Kidney (tissue), 14 donors: Measurements from ENCODE around the gene TMEM47. TPM values are rescaled to one million over a fixed set of nuclear protein-coding genes. Genes with fewer than 3 reads are reported as not detected.
A peak's percentile ranks its signal among the peaks of the same experiment; 100 is the strongest.

Experiments used
- DNase-seq, 5 donors: peaks; one replicate each; pipeline ENCODE4 v3.0.0-alpha.2; 2013 to 2020
- FAIRE-seq: peaks from 2 replicates; lab custom pipeline; 2012; peaks lifted over from hg19 to GRCh38; lab: Jason Lieb, UNC
- H3K27ac ChIP-seq, 2 donors: one replicate each; pipeline ENCODE4 v1.7.0; 2013; ENCODE audit warnings: low read depth in 2 of 2, low read length in 2 of 2, inconsistent platforms in 1 of 2
- H3K27me3 ChIP-seq: one replicate; pipeline ENCODE4 v1.7.1; 2013; ENCODE audit warnings: low read length, inconsistent platforms; ENCODE audit not compliant: control insufficient read depth, insufficient read depth
- H3K36me3 ChIP-seq, 3 donors: one replicate each; pipeline versions ENCODE4 v1.7.0 to v1.7.1; 2013; ENCODE audit warnings: low read length in 3 of 3, control low read depth in 1 of 3, inconsistent platforms in 1 of 3; ENCODE audit not compliant: insufficient read depth in 3 of 3, control insufficient read depth in 2 of 3
- H3K4me1 ChIP-seq, 3 donors: one replicate each; pipeline versions ENCODE4 v1.7.0 to v1.7.1; 2013; ENCODE audit warnings: low read length in 3 of 3, inconsistent platforms in 1 of 3, low read depth in 1 of 3; ENCODE audit not compliant: control insufficient read depth in 2 of 3, insufficient read depth in 2 of 3
- H3K4me3 ChIP-seq, 3 donors: one replicate each; pipeline versions ENCODE4 v1.7.0 to v1.8.1; 2013; ENCODE audit warnings: low read length in 3 of 3, control low read depth in 1 of 3, inconsistent platforms in 1 of 3
- H3K9ac ChIP-seq, 3 donors: one replicate each; pipeline versions ENCODE4 v1.7.0 to v1.7.1; 2013; ENCODE audit warnings: low read length in 3 of 3, control low read depth in 1 of 3, inconsistent platforms in 1 of 3
- H3K9me3 ChIP-seq, 3 donors: one replicate each; pipeline versions ENCODE4 v1.7.0 to v1.7.1; 2013; ENCODE audit warnings: low read length in 3 of 3, control low read depth in 1 of 3, inconsistent platforms in 1 of 3; ENCODE audit not compliant: control insufficient read depth in 2 of 3, insufficient read depth in 1 of 3
- intact Hi-C: fragments of 100-400 bp; cut with DNase I; formaldehyde crosslinking; loops from one replicate; pipeline ENCODE4 v1.11.1; 2022
- polyA plus RNA-seq: library from polyadenylated mRNA; stranded (reverse); fragments of 350-450 nt; fragmentation: Illumina TruSeq; extraction: RNeasy Lipid Tissue Mini Kit (QIAGEN cat#74804); gene quantifications from one replicate; pipeline ENCODE4 v1.2.3, GENCODE V29; 2014; ENCODE audit warnings: low read depth, low replicate concordance; ENCODE audit not compliant: insufficient read depth
- total RNA-seq: library from RNA; stranded (reverse); fragmentation: NEBNext Ultra II Directional; extraction: Animal tissue kit (Norgen Biotek cat#: 25700); gene quantifications from one replicate; pipeline ENCODE4 v1.2.1, GENCODE V29; 2021
- TF ChIP-seq, protein P1 (sequence below): IDR thresholded peaks from 3 replicates; pipeline ENCODE4 v1.5.1; 2012; ENCODE audit warnings: mild to moderate bottlenecking, moderate library complexity, borderline replicate concordance; ENCODE audit not compliant: insufficient read depth; ENCODE audit errors: extremely low read depth
- donor health status: control.
- donor health status: control.
- donor health status: control.
- donor health status: control.
- donor health status: control.
- donor health status: DM: yes; HTN: yes; CAD: no.
- donor health status: Normal renal cell carcinoma (clear cell type).

The TMEM47 gene
- total and polyA plus RNA-seq, 2 donors from 2014 or later = 18.1 to 68.9 TPM

DNA sequence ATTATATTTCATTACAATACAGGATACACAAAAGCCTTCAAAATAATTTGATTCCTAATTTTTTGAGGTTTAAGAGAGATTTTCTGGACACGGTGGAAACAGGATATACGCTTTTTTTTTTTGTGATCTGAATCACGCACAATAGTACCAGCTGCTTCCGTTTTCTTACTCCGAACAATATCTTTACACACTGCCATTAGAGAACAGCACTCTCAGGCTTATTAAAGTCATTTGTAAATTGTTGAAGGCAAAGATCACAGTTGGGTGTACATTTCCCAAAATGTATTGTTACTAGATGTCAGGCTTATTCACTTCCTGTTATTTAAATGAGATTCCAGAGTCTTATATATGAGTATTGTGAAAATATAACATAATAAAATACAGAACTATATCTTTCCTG lies 71.5 kb downstream of the TMEM47 start:
- Histone ChIP-seq H3K9me3 (peaks cover 0 to 5% (median 0%) of the 10 kb centered on the region in 3 donors), H3K4me1 (no peaks in the 10 kb centered on the region), H3K27ac (no peak overlapping the region), H3K9ac (no peak overlapping the region), H3K36me3 (no peaks in the 10 kb centered on the region), H3K4me3 (no peak overlapping the region), H3K27me3 (peaks cover 2% of the 10 kb centered on the region)
- intact Hi-C loops = no loop called here
- FAIRE-seq = no peak
- DNase-seq = peak in 1 of 5 donors; percentile 7
- TF ChIP-seq, protein P1, sequence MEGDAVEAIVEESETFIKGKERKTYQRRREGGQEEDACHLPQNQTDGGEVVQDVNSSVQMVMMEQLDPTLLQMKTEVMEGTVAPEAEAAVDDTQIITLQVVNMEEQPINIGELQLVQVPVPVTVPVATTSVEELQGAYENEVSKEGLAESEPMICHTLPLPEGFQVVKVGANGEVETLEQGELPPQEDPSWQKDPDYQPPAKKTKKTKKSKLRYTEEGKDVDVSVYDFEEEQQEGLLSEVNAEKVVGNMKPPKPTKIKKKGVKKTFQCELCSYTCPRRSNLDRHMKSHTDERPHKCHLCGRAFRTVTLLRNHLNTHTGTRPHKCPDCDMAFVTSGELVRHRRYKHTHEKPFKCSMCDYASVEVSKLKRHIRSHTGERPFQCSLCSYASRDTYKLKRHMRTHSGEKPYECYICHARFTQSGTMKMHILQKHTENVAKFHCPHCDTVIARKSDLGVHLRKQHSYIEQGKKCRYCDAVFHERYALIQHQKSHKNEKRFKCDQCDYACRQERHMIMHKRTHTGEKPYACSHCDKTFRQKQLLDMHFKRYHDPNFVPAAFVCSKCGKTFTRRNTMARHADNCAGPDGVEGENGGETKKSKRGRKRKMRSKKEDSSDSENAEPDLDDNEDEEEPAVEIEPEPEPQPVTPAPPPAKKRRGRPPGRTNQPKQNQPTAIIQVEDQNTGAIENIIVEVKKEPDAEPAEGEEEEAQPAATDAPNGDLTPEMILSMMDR = no peak

- H3K27ac ChIP-seq = no peak overlapping the region
- no peak overlapping the region for H3K9ac ChIP-seq
- TF ChIP-seq, protein P1 = no peak
- H3K4me1 ChIP-seq = no peaks in the 10 kb centered on the region
- no peaks in the 10 kb centered on the region for H3K36me3 ChIP-seq
- intact Hi-C loops = no loop called here
- H3K27me3 ChIP-seq = peaks cover 2% of the 10 kb centered on the region
- H3K9me3 ChIP-seq = peaks cover 0 to 5% (median 0%) of the 10 kb centered on the region in 3 donors
- DNase-seq = peak in 1 of 5 donors; percentile 3
- FAIRE-seq = no peak
- no peak overlapping the region for H3K4me3 ChIP-seq
These were observed 72.3 kb downstream of the TMEM47 start for GRCh38 chrX:34584781-34585180.

- intact Hi-C loops = no loop called here
- no peak overlapping the region for H3K9ac ChIP-seq
- no peaks in the 10 kb centered on the region for H3K9me3 ChIP-seq
- FAIRE-seq (no peak), DNase-seq (no peak)
- no peaks in the 10 kb centered on the region for H3K4me1 ChIP-seq
- no peaks in the 10 kb centered on the region for H3K36me3 ChIP-seq
- H3K4me3 ChIP-seq = no peak overlapping the region
- H3K27ac ChIP-seq = no peak overlapping the region
- TF ChIP-seq, protein P1 = no peak
- H3K27me3 ChIP-seq = no peaks in the 10 kb centered on the region
These were observed 77.0 kb downstream of the TMEM47 start for GRCh38 chrX:34580069-34580468.

DNA sequence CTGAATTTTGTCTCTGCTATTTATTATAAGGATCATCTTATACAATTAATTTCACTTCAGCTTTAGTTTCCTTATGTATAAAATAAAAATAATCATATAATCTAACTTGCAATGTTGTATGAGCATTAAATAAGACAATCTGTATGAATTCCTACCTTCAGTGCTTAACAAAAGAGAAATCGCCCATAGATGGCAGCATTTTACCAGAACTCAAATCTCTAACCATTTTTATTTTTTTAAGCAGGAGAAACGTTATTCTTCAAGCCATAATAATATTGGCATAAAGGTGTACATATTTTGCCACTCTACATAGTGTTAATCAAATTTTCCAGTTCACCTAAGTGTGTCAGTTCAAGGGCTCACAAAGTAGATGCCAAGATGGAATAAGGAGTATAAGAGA lies 78.8 kb downstream of the TMEM47 start:
- Histone ChIP-seq H3K36me3 (no peaks in the 10 kb centered on the region), H3K4me1 (no peaks in the 10 kb centered on the region), H3K4me3 (no peak overlapping the region), H3K9me3 (no peaks in the 10 kb centered on the region), H3K27me3 (no peaks in the 10 kb centered on the region), H3K27ac (no peak overlapping the region), H3K9ac (no peak overlapping the region)
- peak in 2 of 5 donors; percentile 38 to 64 for DNase-seq
- intact Hi-C loops = no loop called here
- TF ChIP-seq, protein P1 = peak; percentile 9
- FAIRE-seq = peak; percentile 97
